KG1 (cell line): Measurements from ENCODE around the gene IQSEC1.

Experiments
- DNase-seq: peaks from one replicate; lab custom pipeline; 2025; lab: John Stamatoyannopoulos, UW

The IQSEC1 gene

GRCh38 chr3:12967606-12968351, 105.5 kb downstream of the IQSEC1 start:
- DNase-seq: peak; percentile 63

- DNase-seq: no peak
Observed at GRCh38 chr3:12966847-12967605, 106.2 kb downstream of the IQSEC1 start.

GRCh38 chr3:12965999-12966846, 107.0 kb downstream of the IQSEC1 start:
- DNase-seq: no peak

GRCh38 chr3:12964711-12965612, 108.3 kb downstream of the IQSEC1 start:
- DNase-seq: no peak

- DNase-seq: no peak
Observed at GRCh38 chr3:12963922-12964701, 109.1 kb downstream of the IQSEC1 start.

- no peak for DNase-seq
Observed at GRCh38 chr3:12963231-12963896, 109.9 kb downstream of the IQSEC1 start.

GRCh38 chr3:12962292-12962691, 110.9 kb downstream of the IQSEC1 start:
- no peak for DNase-seq

- no peak for DNase-seq
Observed at GRCh38 chr3:12961697-12962036, 111.6 kb downstream of the IQSEC1 start.

GRCh38 chr3:12961007-12961696, 112.1 kb downstream of the IQSEC1 start:
- no peak for DNase-seq

GRCh38 chr3:12960497-12960896, 112.7 kb downstream of the IQSEC1 start:
- DNase-seq: no peak

- peak; percentile 59 for DNase-seq
Observed at GRCh38 chr3:12959838-12960378, 113.3 kb downstream of the IQSEC1 start.

GRCh38 chr3:12959410-12959809, 113.8 kb downstream of the IQSEC1 start:
- DNase-seq: no peak

- no peak for DNase-seq
Observed at GRCh38 chr3:12957824-12958792, 115.1 kb downstream of the IQSEC1 start.

- no peak for DNase-seq
Observed at GRCh38 chr3:12957339-12957738, 115.9 kb downstream of the IQSEC1 start.

- DNase-seq: no peak
Observed at GRCh38 chr3:12956316-12956660, 116.9 kb downstream of the IQSEC1 start.

- DNase-seq: no peak
Observed at GRCh38 chr3:12955651-12956315, 117.4 kb downstream of the IQSEC1 start.

GRCh38 chr3:12954891-12955650, 118.2 kb downstream of the IQSEC1 start:
- DNase-seq: no peak
